TTC549 (cell line): ENCODE measurements around the gene IGF2BP2.

ENCODE experiments used
- FAIRE-seq: peaks from 2 replicates; lab custom pipeline; 2012; peaks lifted over from hg19 to GRCh38; lab: Jason Lieb, UNC

Gene IGF2BP2

DNA sequence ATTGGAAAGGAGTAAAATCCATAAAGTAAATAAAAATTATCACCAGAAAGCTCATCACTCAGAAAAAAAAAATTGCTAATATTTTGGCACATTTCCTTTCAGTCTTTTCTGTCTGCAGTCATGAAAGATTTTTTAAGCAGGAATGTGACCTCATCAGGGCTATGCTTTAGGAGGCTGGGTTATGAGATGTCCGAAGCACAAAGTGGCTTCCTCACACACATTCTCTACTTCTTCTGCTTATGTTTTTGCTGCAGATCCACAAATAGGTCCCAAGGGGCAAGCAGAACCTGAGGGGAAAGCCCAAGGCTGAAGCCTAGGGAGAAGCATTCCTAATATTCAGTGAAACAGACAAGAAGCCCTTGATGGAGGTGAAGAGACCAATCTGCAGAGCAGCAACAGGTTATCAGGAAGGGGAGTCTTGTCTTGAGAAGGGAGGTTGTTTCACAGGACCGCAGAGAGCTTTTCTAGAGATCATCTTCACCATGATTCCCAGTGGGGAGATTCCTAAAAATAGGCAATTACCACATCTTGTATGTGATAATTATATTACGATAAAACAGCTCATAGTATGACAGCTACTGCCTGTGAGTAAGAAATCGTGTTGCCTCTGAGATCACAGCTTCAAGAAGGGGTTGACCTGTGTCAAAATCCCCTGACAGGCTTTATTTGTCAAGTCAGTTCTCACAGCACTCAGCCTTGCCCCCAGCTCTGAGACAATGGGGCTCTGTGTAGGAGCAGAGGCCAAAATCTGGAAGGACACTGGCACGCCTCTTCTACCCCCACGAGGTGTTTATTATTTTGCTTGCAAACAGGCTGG lies 60.5 kb downstream of the IGF2BP2 start:
- no peak for FAIRE-seq

DNA sequence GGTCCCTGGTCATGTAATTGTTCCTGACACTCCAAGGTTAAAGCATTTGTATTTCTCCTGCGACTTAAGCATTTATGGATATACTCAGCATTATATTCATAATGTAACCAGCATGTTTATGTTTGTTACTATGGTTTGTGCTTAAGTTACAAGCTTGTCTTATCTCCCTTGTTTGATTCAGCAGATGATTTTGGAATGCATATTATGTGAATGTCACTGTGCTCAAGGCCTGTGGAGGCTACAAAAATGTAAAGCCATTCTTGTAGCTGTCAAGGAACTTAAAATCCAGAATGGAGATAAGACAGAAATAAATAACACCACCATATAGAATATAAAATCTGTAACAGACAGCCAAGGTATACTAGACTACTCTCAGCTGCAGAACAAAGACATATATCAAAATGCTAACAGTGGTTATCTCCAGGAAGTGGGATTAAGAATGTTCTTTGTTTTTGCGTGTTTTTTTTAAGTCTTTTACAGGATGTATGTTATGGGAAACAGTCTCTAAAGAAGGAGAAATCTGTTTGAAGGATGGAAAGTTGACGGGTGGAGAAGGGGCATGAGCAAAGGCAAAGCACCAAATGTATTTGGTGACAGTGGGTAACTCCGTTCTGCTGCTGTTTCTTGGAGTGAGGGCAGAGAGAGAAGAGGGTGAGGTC lies 61.4 kb downstream of the IGF2BP2 start:
- FAIRE-seq, result no peak

DNA sequence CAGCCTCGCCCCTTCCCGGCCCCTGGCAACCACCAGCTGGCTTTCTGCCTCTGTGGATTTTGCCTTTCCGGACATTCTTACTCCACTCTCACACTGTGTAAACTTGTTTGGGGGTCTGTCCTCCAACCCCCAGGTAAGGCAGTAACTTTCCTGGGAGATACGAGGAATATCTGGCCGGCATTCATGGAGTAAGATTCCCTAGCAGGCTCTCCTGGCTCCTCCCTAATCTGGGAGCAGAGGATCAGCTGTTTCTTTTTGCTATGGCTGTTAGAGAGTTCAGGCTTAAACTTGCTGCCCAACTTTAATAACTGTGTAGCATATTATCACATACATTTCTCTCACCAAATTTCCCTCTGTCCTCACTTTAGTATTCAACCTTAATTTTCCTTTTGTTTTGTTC lies 64.3 kb downstream of the IGF2BP2 start:
- FAIRE-seq, result no peak

DNA sequence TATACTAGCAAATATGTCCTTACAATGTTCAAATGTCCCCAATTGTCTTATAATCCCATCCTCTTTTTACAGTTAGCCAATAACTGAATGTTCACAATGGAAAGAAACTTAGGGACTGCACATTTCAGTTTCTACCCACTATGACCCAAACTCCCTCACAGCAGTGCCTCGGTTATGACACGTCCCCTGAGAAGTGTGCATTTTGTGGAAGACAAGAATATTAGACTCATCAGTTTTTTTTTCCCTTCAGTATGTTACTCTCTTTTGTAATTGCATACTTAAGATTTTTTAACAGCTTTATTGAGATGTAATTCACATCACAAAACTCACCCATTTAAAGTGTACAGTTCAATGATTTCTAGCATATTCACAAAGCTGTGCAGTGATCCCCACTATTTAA lies 64.8 kb downstream of the IGF2BP2 start:
- FAIRE-seq, result no peak

DNA sequence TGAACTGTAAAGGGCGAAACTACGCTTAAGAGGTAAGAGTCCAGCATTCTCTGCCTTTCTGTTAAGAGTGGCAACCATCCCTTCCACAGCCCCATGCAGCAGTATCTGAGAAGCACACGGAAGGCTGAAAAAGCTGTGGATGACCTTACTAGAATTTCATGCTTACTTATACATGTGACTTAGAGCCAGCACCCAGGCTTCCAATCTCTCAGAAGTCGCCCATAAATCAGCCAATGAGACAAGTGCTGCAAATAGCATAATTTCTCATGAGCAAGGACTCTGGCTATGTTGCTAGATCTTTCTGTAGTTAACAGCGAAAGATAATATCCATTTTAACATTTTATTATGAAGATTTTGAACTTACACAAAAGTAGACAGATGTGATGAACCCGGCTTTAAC lies 65.3 kb downstream of the IGF2BP2 start:
- no peak for FAIRE-seq

DNA sequence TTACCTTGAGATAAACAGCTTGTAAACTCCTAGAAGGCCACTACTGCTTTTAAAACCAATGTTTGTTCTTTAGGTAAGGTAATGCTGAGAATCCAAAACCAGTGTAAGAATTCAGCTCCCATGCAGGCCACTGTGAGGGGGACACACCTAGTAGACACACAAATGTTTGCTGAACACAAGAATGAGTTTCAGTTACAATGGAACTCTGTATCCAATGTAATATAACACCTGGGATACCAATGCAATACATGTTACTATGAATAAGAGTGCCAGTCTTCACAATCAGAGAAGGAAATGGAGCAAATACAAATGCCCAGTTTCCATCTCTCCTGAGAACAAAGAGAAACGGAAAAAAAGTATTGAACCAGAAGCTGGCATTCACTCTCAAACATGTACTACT lies 65.9 kb downstream of the IGF2BP2 start:
- FAIRE-seq, result no peak

DNA sequence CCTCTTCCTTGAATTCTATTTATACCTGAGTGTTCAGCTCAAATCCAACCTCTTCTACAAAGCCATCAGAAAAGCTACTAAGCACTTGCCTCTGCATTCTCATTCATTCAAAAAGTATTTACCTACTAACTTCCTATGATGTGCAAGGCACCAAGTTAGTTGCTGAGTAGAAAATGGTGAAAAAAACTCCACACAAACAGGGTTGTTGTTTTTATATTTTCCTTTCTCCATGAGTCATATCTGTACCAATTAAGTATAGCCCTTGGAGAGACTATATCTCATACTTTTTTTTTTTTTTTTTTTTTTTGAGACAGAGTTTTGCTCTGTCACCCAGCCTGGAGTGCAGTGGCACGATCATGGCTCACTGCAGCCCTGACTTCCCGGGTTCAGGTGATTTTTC lies 67.7 kb downstream of the IGF2BP2 start:
- no peak for FAIRE-seq

DNA sequence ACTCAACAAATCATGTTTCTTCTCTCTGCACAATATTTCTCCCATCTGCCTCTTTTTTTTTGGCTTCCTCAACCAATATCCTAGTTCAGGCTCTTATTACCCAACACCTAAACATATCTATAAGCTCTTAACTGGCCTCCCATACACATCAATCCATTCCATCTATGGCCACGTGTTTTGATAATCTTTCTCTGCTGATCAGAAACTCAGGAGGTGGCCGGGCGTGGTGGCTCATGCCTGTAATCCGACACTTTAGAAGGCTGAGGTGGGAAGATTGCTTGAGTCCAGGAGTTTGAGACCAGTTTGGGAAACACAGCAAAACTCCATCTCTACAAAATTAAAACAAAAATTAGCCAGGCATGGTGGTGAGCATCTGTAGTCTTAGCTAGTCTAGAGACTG lies 68.4 kb downstream of the IGF2BP2 start:
- FAIRE-seq, result no peak

DNA sequence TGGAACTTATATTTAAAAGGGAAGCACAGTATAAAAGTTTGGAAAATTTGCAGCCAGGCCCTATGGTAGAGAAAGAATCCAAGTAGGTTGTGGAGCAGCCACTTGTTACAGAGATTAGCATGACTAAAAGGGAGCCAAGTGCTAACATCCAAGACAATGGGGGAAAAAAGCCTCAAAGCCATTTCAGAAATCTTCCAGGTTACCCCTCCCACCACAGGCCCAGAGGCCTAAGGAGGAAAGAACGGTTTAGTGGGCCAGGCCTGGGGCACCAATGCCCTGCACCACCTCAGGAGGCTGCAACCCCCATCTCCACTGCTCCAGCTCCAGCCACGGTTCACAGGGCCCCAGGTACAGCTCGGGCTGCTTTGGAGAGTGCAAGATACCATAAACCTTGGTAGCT lies 69.9 kb downstream of the IGF2BP2 start:
- no peak for FAIRE-seq

DNA sequence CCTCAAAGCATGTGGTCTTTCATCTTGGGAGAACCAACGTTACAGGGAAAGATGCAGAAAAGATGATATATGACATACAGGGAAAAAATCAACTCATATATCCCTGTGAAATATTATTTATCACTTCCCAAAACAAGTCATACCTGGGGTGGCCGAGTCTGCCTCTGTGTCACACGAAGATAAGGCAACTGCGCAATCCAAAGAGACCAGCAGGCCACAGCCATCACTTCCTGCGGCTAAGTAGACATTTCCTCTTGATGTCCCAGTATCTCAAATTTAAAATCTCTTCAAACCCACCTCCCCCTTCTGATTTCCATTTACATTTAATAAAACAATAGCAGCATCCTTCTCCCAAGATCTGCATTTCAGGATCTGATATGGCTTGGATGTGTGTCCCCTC lies 71.5 kb downstream of the IGF2BP2 start:
- FAIRE-seq, result no peak

DNA sequence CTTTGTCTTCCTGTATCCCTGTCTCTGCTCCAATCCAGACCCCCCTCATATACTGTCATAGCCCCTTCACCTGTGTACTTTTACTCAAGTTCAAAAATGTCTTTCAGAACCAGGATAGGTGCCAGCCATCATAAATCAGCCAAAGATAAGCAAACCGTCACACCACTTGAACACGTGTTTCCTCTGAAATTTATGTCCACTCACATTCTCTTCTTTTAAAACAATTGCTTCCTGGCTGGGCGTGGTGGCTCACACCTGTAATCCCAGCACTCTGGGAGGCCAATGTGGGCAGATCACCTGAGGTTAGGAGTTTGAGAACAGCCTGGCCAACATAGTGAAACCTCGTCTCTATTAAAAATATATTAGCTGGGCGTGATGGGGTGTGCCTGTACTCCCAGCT lies 74.1 kb downstream of the IGF2BP2 start:
- FAIRE-seq, result no peak

DNA sequence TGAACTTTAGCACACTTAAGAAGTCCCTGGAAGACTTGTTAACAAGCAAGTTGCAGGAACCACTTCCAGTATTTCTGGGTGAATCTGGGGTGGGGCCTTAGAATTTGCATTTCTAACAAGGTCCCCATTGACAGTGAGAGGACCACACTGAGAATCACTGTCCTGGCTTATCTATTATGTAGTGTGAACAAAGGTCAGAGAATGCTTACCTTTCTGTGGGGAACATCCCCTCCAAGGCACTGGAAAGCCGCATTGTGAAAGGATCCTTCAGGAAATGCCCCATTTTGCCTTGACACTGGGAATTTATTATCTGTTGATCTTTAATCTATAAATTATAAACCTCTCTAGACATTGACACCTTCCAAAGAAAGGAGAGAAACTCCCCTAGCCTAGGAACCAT lies 74.8 kb downstream of the IGF2BP2 start:
- no peak for FAIRE-seq

DNA sequence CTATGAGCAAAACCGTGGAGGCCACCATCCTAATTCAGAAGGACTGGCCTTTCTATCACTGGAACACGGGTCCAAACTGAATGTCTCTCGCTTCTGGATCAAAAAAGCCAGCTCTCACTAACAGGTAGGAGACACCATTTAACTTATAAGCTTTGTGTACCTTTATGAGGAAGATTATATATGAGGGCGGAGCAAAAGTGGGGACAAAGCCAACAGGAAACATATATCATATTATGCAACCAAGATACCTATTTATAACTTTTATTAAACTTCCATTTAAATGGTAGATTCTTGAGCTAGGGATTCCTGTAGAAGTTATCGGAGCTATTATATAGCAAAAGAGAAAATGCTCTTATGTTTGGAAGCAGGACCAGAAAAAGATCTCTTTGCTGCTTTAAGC lies 78.4 kb downstream of the IGF2BP2 start:
- FAIRE-seq, result no peak

DNA sequence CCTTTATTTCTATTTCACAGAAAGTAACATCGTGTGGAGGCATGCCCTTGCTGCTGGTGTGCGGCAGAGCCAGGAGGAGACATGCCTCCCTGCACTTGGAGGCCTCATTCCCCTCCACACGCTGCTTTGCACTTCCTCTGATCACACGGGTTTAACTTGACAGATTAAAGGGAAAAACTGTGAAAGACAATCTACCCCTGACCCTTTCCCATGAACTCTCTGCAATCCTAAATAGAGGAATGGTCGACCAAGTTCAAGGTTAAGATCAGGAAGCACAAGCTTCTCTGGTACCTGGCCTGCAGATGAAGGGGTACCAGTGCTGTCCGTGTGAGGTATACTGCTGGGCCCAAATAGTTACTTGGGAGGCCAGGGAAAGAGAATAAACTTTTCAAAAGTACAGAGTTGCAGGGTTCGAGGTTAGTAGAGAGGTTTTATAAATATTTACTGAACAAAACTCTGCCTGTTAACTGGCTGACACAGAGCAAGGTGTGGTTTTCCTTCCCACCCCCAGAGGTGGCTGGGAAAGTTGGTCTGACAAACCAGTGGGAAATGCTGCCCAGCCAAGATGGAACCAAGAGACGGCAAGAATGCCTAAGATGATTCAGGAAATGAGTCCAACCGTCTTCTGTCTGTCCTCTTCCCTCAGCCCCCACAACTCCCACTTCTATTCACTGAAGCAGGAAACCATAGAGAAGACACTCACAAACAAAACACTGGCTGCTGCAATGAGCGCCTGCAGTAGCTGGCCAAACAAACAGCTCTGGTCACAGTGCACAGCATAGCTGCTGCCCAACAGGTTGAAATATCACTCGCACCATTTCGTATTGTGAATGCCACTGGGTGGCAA lies 79.6 kb downstream of the IGF2BP2 start:
- FAIRE-seq, result no peak

DNA sequence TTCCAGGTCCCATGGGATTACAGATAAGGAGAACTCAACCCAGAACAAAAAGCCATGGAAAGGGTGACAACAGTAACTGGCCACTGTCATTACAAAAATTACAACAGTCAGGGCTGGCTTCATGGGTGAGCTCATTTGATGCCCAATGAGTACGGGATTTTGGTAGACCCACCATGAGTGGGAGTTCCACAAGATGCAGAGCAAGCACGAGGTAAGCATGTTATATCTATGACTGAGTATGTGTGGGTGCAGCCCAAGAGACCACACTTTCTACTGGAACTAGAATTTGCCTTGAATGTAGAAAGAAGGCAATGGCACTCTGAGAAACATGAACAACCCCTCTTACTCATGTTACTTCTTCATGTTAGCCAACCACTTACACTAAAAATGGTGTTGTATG lies 83.3 kb downstream of the IGF2BP2 start:
- no peak for FAIRE-seq

DNA sequence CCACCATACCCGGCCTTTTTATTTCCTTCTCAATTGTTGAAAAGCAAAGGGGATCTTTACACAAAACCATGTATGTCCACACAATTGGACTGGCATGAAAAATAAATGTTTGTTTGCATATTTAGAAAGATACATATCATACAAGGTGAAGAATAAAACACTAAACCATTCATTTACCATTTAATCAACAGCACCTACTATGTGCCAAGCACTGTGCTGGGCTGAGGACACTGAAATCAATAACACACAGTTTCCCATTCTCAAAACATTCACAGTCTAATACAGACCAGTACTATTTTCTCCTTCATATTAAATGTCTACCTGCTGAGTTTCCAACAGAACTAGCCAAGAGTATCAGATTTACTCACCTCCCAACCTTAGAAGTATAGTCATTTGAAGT lies 84.7 kb downstream of the IGF2BP2 start:
- FAIRE-seq, result no peak

DNA sequence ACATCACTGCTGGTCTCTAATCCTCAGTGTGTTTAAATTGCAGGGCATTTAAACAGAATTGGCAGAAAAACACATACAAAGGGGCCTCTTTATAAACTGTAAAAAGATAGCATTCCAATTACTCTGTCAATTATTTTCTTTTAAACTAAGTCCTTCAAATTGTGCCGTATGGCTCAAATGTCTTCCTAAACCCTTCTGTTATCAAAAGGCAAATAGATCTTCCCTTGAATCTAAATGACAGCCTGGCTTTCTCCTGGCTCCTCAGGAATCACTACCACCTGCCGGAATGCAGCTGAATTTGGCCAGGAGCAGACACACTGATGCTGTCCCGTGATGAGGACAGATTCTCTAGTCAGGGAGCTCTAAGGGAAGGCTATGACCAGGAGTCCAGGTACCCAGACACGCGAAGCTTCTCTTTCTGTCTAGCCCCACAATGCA lies 85.6 kb downstream of the IGF2BP2 start:
- FAIRE-seq, result no peak

DNA sequence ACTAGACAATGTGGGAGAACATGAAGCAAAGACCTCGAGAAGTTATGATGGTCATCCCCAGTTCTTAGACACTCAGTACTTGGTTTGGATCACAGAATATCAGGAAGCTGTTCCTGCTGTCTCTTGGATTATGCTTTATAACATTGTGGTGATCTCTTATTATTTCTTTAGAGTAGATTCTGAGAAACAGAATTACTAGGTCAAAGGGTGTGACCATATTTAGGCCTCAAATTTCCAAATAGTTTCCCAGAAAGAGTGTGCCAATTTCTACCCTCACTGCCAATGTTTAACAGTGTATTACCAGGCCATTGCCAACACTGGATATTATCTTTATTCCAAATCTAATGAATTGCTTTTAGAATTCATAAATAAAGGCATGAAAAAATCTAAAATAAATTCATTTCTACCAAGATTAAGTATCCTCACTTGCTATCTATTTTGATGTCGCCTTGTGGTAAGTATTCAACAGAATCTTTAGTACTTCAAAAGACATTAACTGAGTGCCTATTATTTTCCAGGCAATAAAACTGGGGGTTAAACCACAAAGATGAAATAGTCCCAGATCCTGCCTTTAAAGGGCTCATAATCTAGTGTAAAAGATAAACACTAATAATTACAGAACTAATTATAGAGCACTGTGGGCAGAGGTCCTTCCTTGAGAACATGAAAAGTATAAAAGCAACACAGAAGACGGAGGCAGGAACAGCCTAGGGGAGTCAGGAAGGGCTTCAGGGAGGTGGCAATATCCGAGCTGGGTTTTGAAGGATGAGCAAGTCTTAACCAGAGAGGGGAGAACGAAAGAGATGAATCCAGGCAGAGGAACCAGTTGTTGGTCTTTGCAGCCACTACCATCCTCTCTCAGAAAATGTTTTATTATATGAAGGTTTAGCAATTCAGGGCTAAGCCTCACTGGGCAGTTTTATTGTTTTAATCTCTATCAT lies 86.8 kb downstream of the IGF2BP2 start:
- no peak for FAIRE-seq

DNA sequence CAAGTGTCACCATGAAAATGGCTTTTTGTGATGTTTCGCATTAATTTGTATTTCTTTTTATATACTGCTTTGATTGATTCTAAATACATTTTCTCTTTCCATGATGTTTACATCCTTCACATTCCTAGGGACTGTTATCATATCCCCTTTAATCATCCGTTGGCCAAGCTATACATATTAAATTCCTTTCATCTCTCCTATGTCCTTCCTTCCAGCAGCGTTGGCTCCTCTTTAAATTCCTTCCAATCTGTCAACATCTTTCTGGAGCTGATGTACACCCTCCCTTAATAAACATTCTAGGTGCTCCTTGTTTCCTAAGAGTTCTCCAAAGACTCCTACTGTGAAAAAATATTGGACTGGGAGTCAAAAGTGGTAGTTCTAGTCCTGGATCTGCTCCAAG lies 87.8 kb downstream of the IGF2BP2 start:
- FAIRE-seq, result no peak

DNA sequence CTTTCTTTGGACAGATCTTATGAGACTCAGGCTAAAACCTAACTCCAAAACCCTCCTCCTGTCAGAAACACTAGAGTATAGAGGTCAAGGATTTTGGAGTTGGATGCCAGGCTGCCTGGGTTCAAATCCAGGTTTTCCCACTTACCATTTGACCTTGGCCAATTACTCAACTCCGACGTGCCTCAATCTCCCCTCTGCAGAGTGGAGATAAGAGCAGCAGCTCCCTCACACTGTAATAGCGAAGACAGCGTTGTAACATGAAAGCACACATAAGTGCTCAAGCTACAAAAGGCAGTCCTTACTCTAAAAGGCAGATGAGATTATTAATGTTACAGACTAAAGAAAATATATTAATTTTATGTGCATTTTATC lies 90.1 kb downstream of the IGF2BP2 start:
- FAIRE-seq, result no peak

DNA sequence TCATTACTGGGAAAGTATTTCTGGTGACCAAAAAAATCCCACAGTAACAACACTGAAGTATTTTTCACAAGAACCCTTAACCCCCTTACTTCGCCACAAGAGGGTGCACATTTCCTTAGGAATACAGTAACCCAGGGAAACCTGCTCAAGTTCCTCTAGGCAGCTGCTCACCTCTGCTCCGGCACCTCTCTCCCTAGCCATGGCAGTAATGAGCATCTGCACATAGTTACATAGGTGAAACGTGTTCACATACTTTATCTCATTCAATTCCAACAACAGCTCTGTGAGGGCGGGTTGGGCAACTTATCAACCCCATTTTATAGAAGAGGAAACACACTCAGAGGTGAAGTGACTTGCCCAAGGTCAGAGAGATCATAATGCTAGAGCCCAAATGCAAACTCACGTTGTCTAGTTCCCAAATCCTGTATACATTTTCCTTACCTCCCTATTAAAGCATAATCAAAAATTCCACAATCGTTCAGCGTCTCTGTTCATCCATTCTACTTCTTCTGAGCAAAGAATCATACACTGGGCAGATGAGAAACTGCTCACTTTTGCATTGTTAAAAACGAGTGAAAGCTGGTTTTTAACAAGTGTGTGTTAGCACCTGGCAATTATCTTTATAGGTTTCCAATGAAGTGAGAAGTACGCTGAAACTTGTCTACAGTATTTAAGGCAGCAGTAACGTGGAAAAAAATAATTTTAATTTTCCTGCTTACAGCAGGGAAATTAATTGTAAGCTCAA lies 90.7 kb downstream of the IGF2BP2 start:
- FAIRE-seq, result no peak
